Measurements from ENCODE around the gene OR3A3. TPM values are rescaled to one million over a fixed set of nuclear protein-coding genes. Genes with fewer than 3 reads are reported as not detected.
A peak's percentile ranks its signal among the peaks of the same experiment; 100 is the strongest.
"Not testable (repeated sequence)": the region's sequence is repeated elsewhere in the genome, so short reads cannot be mapped to it uniquely, and the experiment has no call there.

The OR3A3 gene
- not detected for total RNA-seq
- polyA plus RNA-seq (ENCODE audit: insufficient read depth in 1 of 8, insufficient read length in 8 of 8, low replicate concordance in 1 of 8), result under 1 TPM in 5 of 8 donors, not detected in 3; 0.04 to 0.15 (median 0.07) TPM
- long read RNA-seq, donor 1, result 0 reads
- long read RNA-seq, donor 2, result 0 reads
- long read RNA-seq, donor 3, partial matches to known transcripts, result 0 of 1 reads
- long read RNA-seq, donor 3, other reads (novel, unspliced or antisense), result 0 of 1 reads
- long read RNA-seq, donor 4, result 0 reads
- long read RNA-seq, donor 5, result 0 reads
- long read RNA-seq, donor 6, result 0 reads
- long read RNA-seq, donor 7, result 0 reads
- long read RNA-seq, donor 8, partial matches to known transcripts, result 0 of 1 reads
- long read RNA-seq, donor 8, other reads (novel, unspliced or antisense), result 0 of 1 reads
- long read RNA-seq, donor 9, result 0 reads
- long read RNA-seq, donor 10, result 0 reads
- long read RNA-seq, donor 11, result 0 reads

GRCh38 chr17:3411070-3411469 lies at the start of gene OR3A3:
Gene OR3A3 (plus strand): TSS chr17:3411370.
- no peak for DNase-seq
- Histone ChIP-seq H3K36me3 (ENCODE audit: control insufficient read depth, insufficient read depth, low read length) (no peaks in the 10 kb centered on the region), H3K9me3 (replicated peaks; ENCODE audit: control insufficient read depth, low read depth, low read length) (peaks cover 10% of the 10 kb centered on the region), H3K4me1 (ENCODE audit: control insufficient read depth, insufficient read depth, low read length) (no peaks in the 10 kb centered on the region), H3K4me3 (ENCODE audit: low read length) (no peak within 1 kb of the TSS), H3K27me3 (ENCODE audit: control insufficient read depth, insufficient read depth, low read length) (no peaks in the 10 kb centered on the region), H3K27ac (ENCODE audit: low read length) (no peak within 1 kb of the TSS)
- WGBS (ENCODE audit: insufficient coverage), result 71% methylated on average over 1 of the region's 3 CpGs

- 100% methylated on average over 5 of the region's 31 CpGs for WGBS (ENCODE audit: insufficient coverage)
- not testable (repeated sequence) for H3K4me3 ChIP-seq (ENCODE audit: low read length); H3K4me1 ChIP-seq (ENCODE audit: control insufficient read depth, insufficient read depth, low read length); H3K9me3 ChIP-seq (replicated peaks; ENCODE audit: control insufficient read depth, low read depth, low read length); DNase-seq; H3K27me3 ChIP-seq (ENCODE audit: control insufficient read depth, insufficient read depth, low read length); H3K36me3 ChIP-seq (ENCODE audit: control insufficient read depth, insufficient read depth, low read length); H3K27ac ChIP-seq (ENCODE audit: low read length)
Measured at GRCh38 chr17:3371167-3371566, 40.0 kb upstream of the OR3A3 start.

DNA sequence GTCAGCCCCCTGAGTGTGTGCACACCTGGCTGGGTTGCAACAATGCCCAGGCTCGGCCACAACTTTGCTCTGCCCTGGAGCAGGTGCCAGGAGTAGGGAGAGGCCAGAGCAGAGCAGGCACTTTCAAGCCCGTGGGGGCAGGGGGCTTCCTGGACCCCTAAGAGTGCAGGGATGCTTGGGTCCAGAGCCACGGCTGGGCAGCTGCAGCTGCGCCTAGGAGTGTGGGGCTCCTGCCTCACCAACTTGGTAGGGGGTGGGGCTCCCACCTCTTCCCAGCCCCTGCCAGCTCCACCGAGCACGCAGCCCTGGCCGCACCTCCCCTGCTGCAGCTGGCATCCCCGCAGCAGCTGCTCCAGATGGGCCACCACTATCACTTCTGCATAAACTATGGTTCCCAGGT lies 32.8 kb upstream of the OR3A3 start:
- H3K27ac ChIP-seq (ENCODE audit: low read length), result no peak overlapping the region
- 78% methylated on average over 8 of the region's 8 CpGs for WGBS (ENCODE audit: insufficient coverage)
- H3K9me3 ChIP-seq (replicated peaks; ENCODE audit: control insufficient read depth, low read depth, low read length), result peaks cover 2% of the 10 kb centered on the region
- no peak for DNase-seq
- H3K4me3 ChIP-seq (ENCODE audit: low read length), result no peak overlapping the region
- H3K27me3 ChIP-seq (ENCODE audit: control insufficient read depth, insufficient read depth, low read length), result no peaks in the 10 kb centered on the region
- no peaks in the 10 kb centered on the region for H3K4me1 ChIP-seq (ENCODE audit: control insufficient read depth, insufficient read depth, low read length)
- no peaks in the 10 kb centered on the region for H3K36me3 ChIP-seq (ENCODE audit: control insufficient read depth, insufficient read depth, low read length)

GRCh38 chr17:3381957-3382356 lies 29.2 kb upstream of the OR3A3 start:
- no peak for DNase-seq
- Histone ChIP-seq H3K9me3 (replicated peaks; ENCODE audit: control insufficient read depth, low read depth, low read length) (no peaks in the 10 kb centered on the region), H3K27me3 (ENCODE audit: control insufficient read depth, insufficient read depth, low read length) (peaks cover 10% of the 10 kb centered on the region), H3K4me1 (ENCODE audit: control insufficient read depth, insufficient read depth, low read length) (no peaks in the 10 kb centered on the region), H3K36me3 (ENCODE audit: control insufficient read depth, insufficient read depth, low read length) (no peaks in the 10 kb centered on the region), H3K4me3 (ENCODE audit: low read length) (no peak overlapping the region), H3K27ac (ENCODE audit: low read length) (no peak overlapping the region)
- 76% methylated on average over 3 of the region's 5 CpGs for WGBS (ENCODE audit: insufficient coverage)

DNA sequence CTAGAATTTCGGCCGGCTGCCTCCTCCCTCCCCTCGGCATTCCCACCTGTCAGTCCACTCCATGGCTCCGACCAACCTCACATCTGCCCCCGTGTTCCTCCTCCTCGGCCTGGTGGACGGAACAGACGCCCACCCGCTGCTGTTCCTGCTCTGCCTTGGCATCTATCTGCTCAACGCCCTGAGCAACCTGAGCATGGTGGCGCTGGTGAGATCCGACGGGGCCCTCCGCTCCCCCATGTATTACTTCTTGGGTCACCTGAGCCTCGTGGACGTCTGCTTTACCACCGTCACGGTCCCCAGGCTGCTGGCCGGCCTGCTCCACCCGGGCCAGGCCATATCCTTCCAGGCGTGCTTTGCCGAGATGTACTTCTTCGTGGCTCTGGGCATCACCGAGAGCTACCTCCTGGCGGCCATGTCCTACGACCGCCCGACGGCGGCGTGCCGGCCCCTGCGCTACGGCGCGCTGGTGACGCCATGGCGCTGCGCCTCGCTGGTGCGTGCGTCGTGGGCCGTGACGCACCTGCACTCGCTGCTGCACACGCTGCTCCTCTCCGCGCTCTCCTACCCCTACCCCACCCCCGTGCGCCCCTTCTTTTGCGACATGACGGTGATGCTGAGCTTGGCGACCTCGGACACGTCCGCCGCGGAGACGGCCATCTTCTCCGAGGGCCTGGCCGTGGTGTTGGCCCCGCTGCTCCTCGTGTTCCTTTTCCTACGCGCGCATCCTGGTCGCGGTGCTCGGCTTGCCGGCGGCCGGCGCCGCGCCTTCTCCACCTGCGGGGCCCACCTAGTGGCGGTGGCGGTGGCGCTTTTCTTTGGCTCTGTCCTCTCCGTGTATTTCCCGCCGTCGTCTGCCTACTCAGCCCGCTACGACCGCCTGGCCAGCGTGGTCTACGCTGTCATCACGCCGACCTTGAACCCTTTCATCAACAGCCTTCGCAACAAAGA lies 25.0 kb upstream of the OR3A3 start, which contains the start of gene OR3A2:
TSS of gene OR3A2 (minus strand) at position 440 of the 948 bp plus-strand sequence.
- peaks cover 14% of the 10 kb centered on the region for H3K27me3 ChIP-seq (ENCODE audit: control insufficient read depth, insufficient read depth, low read length)
- no peaks in the 10 kb centered on the region for H3K36me3 ChIP-seq (ENCODE audit: control insufficient read depth, insufficient read depth, low read length)
- no peak within 1 kb of the TSS for H3K4me3 ChIP-seq (ENCODE audit: low read length)
- no peaks in the 10 kb centered on the region for H3K4me1 ChIP-seq (ENCODE audit: control insufficient read depth, insufficient read depth, low read length)
- H3K9me3 ChIP-seq (replicated peaks; ENCODE audit: control insufficient read depth, low read depth, low read length), result no peaks in the 10 kb centered on the region
- no peak within 1 kb of the TSS for H3K27ac ChIP-seq (ENCODE audit: low read length)
- DNase-seq, result no peak
- WGBS (ENCODE audit: insufficient coverage), result 25% methylated on average over 89 of the region's 92 CpGs

GRCh38 chr17:3389791-3390190 lies 21.4 kb upstream of the OR3A3 start:
- WGBS (ENCODE audit: insufficient coverage), result 13% methylated on average over 1 of the region's 4 CpGs
- no peak for DNase-seq
- no peak overlapping the region for H3K27ac ChIP-seq (ENCODE audit: low read length)
- no peak overlapping the region for H3K4me3 ChIP-seq (ENCODE audit: low read length)
- no peaks in the 10 kb centered on the region for H3K9me3 ChIP-seq (replicated peaks; ENCODE audit: control insufficient read depth, low read depth, low read length)
- H3K36me3 ChIP-seq (ENCODE audit: control insufficient read depth, insufficient read depth, low read length), result no peaks in the 10 kb centered on the region
- H3K27me3 ChIP-seq (ENCODE audit: control insufficient read depth, insufficient read depth, low read length), result peaks cover 14% of the 10 kb centered on the region
- no peaks in the 10 kb centered on the region for H3K4me1 ChIP-seq (ENCODE audit: control insufficient read depth, insufficient read depth, low read length)

DNA sequence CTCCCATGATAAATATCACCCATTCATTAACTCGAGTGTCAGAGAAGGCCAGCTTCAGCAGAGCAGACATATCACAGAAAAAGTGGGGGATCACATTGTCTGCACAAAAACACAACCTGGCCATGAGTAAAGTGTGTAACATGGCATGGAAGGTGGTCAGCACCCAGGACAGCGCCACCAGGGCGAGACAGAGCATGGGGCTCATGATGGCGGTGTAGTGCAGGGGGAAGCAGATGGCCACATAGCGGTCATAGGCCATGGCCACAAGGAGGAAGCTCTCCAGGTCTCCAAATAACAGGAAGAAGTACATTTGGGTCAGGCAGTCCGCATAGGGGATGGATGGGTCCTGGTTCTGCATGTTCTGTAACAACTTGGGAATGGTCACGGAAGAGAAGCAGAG lies 13.4 kb upstream of the OR3A3 start:
- H3K27ac ChIP-seq (ENCODE audit: low read length); H3K4me3 ChIP-seq (ENCODE audit: low read length); H3K27me3 ChIP-seq (ENCODE audit: control insufficient read depth, insufficient read depth, low read length); H3K9me3 ChIP-seq (replicated peaks; ENCODE audit: control insufficient read depth, low read depth, low read length); H3K4me1 ChIP-seq (ENCODE audit: control insufficient read depth, insufficient read depth, low read length); H3K36me3 ChIP-seq (ENCODE audit: control insufficient read depth, insufficient read depth, low read length): not testable (repeated sequence)
- peak; percentile 2 for DNase-seq
- WGBS (ENCODE audit: insufficient coverage), result 22% methylated on average over 4 of the region's 7 CpGs

- no peak within 1 kb of the TSS for H3K4me3 ChIP-seq (ENCODE audit: low read length)
- no peaks in the 10 kb centered on the region for H3K4me1 ChIP-seq (ENCODE audit: control insufficient read depth, insufficient read depth, low read length)
- no peaks in the 10 kb centered on the region for H3K36me3 ChIP-seq (ENCODE audit: control insufficient read depth, insufficient read depth, low read length)
- no peak for DNase-seq
- H3K9me3 ChIP-seq (replicated peaks; ENCODE audit: control insufficient read depth, low read depth, low read length), result no peaks in the 10 kb centered on the region
- no CpG with 5 or more reads among the region's 1 CpG for WGBS (ENCODE audit: insufficient coverage)
- H3K27ac ChIP-seq (ENCODE audit: low read length), result no peak within 1 kb of the TSS
- no peaks in the 10 kb centered on the region for H3K27me3 ChIP-seq (ENCODE audit: control insufficient read depth, insufficient read depth, low read length)
Measured at GRCh38 chr17:3398310-3398709, 12.9 kb upstream of the OR3A3 start, which contains the start of gene OR1E1. Gene OR1E1 (minus strand): TSS chr17:3398410. CDS start chr17:3398410, 0 bp downstream.

DNA sequence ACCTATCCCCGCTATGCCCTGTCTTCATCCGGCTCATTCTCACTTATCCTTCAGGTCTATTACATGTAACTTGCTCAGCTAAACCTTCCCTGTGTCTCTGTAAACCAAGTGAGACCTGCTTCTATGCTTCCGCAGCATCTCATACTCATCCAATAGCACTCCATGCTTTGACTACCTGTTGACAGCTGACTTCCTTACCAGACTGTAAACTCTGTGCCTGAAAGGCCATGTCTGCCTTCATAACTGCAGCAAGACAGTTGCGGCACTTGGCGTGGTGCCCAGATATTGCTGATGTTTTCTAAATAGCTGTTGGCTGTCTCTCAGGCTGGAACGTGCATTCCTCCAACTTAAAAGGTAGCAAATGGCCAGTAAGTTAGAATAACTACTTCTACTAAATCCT lies 11.1 kb upstream of the OR3A3 start:
- no peaks in the 10 kb centered on the region for H3K36me3 ChIP-seq (ENCODE audit: control insufficient read depth, insufficient read depth, low read length)
- H3K27ac ChIP-seq (ENCODE audit: low read length), result no peak overlapping the region
- H3K4me1 ChIP-seq (ENCODE audit: control insufficient read depth, insufficient read depth, low read length), result no peaks in the 10 kb centered on the region
- peak; percentile 8 for DNase-seq
- no peak overlapping the region for H3K4me3 ChIP-seq (ENCODE audit: low read length)
- H3K27me3 ChIP-seq (ENCODE audit: control insufficient read depth, insufficient read depth, low read length), result no peaks in the 10 kb centered on the region
- WGBS (ENCODE audit: insufficient coverage), result 54% methylated on average over 3 of the region's 6 CpGs
- no peaks in the 10 kb centered on the region for H3K9me3 ChIP-seq (replicated peaks; ENCODE audit: control insufficient read depth, low read depth, low read length)

DNA sequence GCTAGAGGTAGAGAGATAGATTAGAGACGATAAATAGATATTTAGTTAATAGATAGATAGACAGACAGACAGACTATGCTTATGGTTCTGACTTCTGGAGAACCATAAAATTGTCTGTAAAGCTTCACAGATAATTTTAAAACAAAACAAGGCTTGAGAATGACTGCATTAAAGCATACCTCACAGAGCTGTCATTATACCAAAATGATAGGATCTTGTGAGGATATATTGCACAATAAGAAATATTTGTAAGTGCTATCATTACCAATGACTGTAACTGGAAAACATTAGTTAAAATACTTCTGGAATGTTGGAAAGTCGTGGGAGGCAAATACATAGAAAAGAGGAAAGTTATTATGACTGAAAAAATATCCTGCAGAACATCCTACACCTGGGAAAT lies 9.4 kb upstream of the OR3A3 start:
- Histone ChIP-seq H3K27ac (ENCODE audit: low read length) (no peak overlapping the region), H3K27me3 (ENCODE audit: control insufficient read depth, insufficient read depth, low read length) (no peaks in the 10 kb centered on the region), H3K4me3 (ENCODE audit: low read length) (no peak overlapping the region), H3K36me3 (ENCODE audit: control insufficient read depth, insufficient read depth, low read length) (no peaks in the 10 kb centered on the region), H3K4me1 (ENCODE audit: control insufficient read depth, insufficient read depth, low read length) (no peaks in the 10 kb centered on the region), H3K9me3 (replicated peaks; ENCODE audit: control insufficient read depth, low read depth, low read length) (peaks cover 2% of the 10 kb centered on the region)
- WGBS (ENCODE audit: insufficient coverage), result no CpG with 5 or more reads among the region's 2 CpGs
- DNase-seq, result no peak
